SH-SY5Y (cell line): ENCODE data around the gene GNPTG.

Source experiments
- GATA2 ChIP-seq: IDR thresholded peaks from 2 replicates; pipeline ENCODE4 v1.6.1; 2011; ENCODE audit warnings: mild to moderate bottlenecking, low read depth, low read length
- GATA3 ChIP-seq: IDR thresholded peaks from 2 replicates; pipeline ENCODE4 v1.6.1; 2011; ENCODE audit warnings: low read depth, mild to moderate bottlenecking, low read length, moderate library complexity

DNA sequence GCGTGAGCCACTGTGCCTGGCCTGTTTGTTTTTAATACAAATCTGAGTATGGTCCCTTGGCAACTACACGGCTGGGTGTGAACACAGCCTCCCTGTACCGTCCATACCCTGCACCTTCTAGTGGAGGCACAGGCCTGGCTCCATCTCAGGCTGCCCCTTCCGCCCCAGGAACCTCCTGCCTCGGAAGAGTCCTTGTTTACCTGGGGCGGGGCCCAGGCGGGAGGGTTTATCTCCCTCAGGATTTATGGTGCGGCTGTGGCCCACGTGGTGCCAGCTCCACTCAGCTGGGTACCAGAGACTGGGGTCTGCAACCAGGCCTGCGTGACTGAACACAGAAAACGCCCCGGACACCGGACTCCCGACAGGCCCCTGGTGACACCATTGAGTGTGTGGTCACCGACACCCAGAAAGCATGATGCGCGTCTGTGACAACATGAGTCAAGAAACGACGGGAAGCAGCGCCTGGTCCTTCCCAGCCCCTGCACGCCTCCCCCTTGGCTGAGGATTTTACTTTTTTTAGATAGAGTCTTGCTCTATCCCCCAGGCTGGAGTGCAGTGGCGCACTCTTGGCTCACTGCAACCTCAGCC lies 43.8 kb downstream of the GNPTG start:
- no peak for TF ChIP-seq GATA2
- no peak for TF ChIP-seq GATA3
